NT2/D1 (cell line): ENCODE data around the gene BCL3.
"Not testable (repeated sequence)": the region's sequence is repeated elsewhere in the genome, so short reads cannot be mapped to it uniquely, and the experiment has no call there.

Source experiments
- DNase-seq: peaks from one replicate; pipeline ENCODE4 v3.0.0-alpha.2; 2011; ENCODE audit warnings: low read depth, low spot score
- H3K27me3 ChIP-seq: 2 replicates; pipeline ENCODE4 v1.6.0; 2011; ENCODE audit warnings: mild to moderate bottlenecking; ENCODE audit not compliant: insufficient read length, insufficient read depth
- H3K36me3 ChIP-seq: 2 replicates; pipeline ENCODE4 v1.6.1; 2011; ENCODE audit warnings: mild to moderate bottlenecking, low read length, mixed read lengths; ENCODE audit not compliant: insufficient read depth, insufficient read length
- H3K4me1 ChIP-seq: 2 replicates; pipeline ENCODE4 v1.5.1; 2011; ENCODE audit not compliant: insufficient read depth, insufficient read length
- H3K4me3 ChIP-seq: 2 replicates; pipeline ENCODE4 v1.5.1; 2011; ENCODE audit warnings: low read depth; ENCODE audit not compliant: insufficient read length
- H3K9ac ChIP-seq: 2 replicates; pipeline ENCODE4 v1.6.0; 2011; ENCODE audit warnings: low read depth; ENCODE audit not compliant: insufficient read length
- H3K9me3 ChIP-seq: 2 replicates; pipeline ENCODE4 v1.5.1; 2011; ENCODE audit warnings: mild to moderate bottlenecking, low read length; ENCODE audit not compliant: insufficient read depth
- SUZ12 ChIP-seq: IDR thresholded peaks from 2 replicates; pipeline ENCODE4 v1.6.1; 2011; ENCODE audit not compliant: insufficient read length, insufficient read depth; ENCODE audit errors: extremely low read depth
- YY1 ChIP-seq: IDR thresholded peaks from 2 replicates; pipeline ENCODE4 v1.6.1; 2011; ENCODE audit not compliant: insufficient read length, insufficient read depth
- ZNF274 ChIP-seq: IDR thresholded peaks from 2 replicates; pipeline ENCODE4 v1.6.1; 2011; ENCODE audit warnings: mild to moderate bottlenecking, low read depth, low read length

BCL3 gene

DNA sequence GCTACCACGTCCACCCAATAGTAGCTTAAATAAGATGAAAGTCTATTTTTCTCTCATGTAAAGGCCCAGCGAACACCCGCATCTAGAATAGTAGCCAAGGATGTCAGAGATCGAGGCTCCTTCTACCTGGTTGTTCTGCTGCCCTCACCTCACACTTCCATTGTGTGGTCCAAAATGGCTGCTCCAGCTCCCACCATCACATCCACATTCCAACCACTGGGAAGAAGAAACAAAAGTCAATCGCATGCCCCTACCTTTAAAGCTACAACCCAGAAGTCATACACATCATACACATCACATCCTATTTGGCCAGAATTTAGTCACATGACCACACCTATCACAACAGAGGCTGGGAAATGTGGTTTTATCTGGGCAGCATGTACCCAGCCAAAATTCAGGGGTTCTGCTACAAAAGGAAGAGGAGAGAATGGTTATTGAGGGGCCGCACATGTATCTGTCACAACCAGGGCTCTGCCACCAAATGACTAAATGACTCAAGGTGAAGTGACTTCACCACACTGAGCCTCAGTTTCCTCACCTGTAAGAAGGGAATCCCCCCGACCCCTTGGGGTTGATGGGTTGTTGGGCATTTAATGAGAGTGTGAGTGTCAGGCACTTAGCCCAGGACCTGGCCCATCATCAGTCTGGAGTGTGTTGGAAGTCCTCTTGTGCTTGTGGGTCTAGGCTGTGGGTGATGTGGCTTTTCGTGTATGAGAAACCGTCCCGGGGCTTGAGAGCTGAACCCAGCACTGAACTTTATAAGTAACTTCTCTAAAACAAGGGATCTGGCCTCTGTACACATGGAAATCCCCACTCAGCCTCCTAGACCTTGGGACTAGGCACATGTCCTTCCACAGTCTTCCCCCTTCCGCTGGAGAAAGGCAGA lies 19.0 kb downstream of the BCL3 start:
- no peak for DNase-seq
- Histone ChIP-seq H3K27me3 (no peaks in the 10 kb centered on the region), H3K9me3 (no peaks in the 10 kb centered on the region), H3K4me3 (no peak overlapping the region), H3K4me1 (no peaks in the 10 kb centered on the region), H3K9ac (no peak overlapping the region), H3K36me3 (no peaks in the 10 kb centered on the region)
- TF ChIP-seq YY1 (no peak), SUZ12 (no peak), ZNF274 (no peak)

DNA sequence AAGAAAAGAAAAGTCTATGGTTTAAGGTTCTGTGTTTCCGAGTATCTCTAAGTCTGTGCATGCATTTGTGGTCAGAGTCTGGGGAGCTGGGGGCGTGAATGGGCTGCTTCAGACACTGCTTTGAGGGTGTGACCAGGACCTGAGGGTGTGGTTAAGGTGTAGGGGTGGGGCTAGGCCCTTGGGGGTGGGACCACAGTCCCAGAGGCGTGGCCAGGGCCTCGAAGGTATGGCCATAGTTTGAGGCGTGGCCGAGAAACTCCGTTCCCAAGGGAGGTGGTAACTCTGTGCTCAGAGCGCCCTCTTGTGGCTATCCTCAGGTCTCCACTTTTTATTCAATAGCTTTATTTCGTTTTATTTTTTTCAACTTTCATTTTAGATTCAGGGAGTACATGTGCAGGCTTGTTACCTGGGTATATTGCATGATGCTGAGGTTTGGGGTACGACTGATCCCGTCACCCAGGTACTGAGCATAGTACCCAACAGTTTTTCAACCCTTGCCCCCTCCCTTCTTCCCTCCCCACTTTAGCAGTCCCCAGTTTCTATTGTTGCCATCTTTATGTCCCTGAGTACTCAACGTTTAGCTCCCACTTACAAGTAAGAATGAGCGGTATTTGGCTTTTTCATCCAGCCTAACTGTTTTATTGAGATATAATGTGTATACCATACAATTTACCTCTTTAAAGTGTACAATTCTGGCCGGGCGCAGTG lies 22.2 kb downstream of the BCL3 start:
- no peak overlapping the region for H3K9ac ChIP-seq
- H3K4me1 ChIP-seq: no peaks in the 10 kb centered on the region
- no peaks in the 10 kb centered on the region for H3K27me3 ChIP-seq

DNA sequence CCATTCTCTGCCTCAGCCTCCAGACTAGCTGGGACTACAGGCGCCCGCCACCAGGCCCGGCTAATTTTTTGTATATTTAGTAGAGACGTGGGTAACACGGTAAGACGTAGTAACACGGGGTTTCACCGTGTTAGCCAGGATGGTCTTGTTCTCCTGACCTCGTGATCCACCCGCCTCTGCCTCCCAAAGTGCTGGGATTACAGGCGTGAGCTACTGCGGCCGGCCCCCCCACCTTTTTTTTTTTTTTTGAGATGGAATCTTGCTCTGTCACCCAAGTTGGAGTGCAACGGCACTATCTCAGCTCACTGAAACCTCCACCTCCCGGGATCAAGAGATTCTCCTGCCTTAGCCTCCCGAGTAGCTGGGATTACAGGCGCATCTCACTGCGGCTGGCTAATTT lies 23.6 kb downstream of the BCL3 start:
- not testable (repeated sequence) for H3K9ac ChIP-seq, H3K4me1 ChIP-seq, H3K36me3 ChIP-seq, H3K27me3 ChIP-seq, H3K9me3 ChIP-seq, H3K4me3 ChIP-seq, DNase-seq

More for the DNA sequence above, 22.2 kb downstream of the BCL3 start:
- peak; percentile 91 for DNase-seq
- Histone ChIP-seq H3K4me3 (no peak overlapping the region), H3K9me3 (no peaks in the 10 kb centered on the region), H3K36me3 (no peaks in the 10 kb centered on the region)
- TF ChIP-seq YY1 (no peak), SUZ12 (no peak), ZNF274 (no peak)

- Histone ChIP-seq H3K4me1 (no peaks in the 10 kb centered on the region), H3K36me3 (no peaks in the 10 kb centered on the region), H3K9ac (no peak overlapping the region), H3K27me3 (no peaks in the 10 kb centered on the region), H3K4me3 (no peak overlapping the region), H3K9me3 (no peaks in the 10 kb centered on the region)
- TF ChIP-seq SUZ12: no peak
- no peak for TF ChIP-seq ZNF274
- no peak for TF ChIP-seq YY1
- DNase-seq: no peak
These were observed 24.5 kb downstream of the BCL3 start for GRCh38 chr19:44772959-44773358.

- H3K4me3 ChIP-seq: no peak overlapping the region
- H3K36me3 ChIP-seq: no peaks in the 10 kb centered on the region
- H3K9me3 ChIP-seq: no peaks in the 10 kb centered on the region
- no peak for TF ChIP-seq YY1
- TF ChIP-seq SUZ12: no peak
- no peak for TF ChIP-seq ZNF274
- no peak for DNase-seq
- H3K4me1 ChIP-seq: no peaks in the 10 kb centered on the region
- H3K27me3 ChIP-seq: no peaks in the 10 kb centered on the region
- no peak overlapping the region for H3K9ac ChIP-seq
These were observed 27.2 kb downstream of the BCL3 start for GRCh38 chr19:44775676-44776240.

DNA sequence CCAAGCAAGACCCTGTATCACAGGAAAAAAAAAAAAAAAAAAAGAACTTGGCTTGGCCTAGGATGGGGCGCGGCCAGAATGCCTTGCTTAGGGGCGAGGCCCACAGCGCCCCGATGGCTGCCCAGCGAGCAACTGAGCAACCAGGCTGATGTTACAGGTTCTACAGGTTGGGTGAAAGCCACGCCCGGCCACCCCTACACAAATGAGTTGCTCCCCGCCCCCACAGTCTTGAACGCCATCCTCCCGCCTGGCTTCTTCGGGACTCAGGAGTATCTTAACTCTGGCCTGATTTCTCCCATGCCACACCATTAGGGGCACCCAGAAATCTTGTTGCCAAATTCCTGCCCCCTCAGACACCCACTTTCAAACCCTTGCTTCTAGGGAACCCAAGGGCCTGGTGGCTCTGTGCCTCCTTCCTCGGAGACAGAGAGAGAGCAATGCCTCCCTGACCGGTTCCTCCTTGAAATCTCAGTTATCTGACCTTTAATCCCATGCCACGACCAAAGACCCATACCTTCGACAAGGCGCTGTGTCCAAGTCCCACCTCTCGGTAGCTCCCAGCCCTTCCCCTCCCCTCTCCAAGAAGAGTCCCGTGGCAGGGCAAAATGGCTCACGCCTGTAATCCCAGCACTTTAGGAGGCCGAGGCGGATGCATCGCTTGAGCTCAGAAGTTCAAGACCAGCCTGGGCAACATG lies 28.0 kb downstream of the BCL3 start:
- no peaks in the 10 kb centered on the region for H3K36me3 ChIP-seq
- no peak for TF ChIP-seq ZNF274
- TF ChIP-seq YY1: no peak
- H3K9ac ChIP-seq: no peak overlapping the region
- no peaks in the 10 kb centered on the region for H3K9me3 ChIP-seq
- no peaks in the 10 kb centered on the region for H3K4me1 ChIP-seq
- H3K27me3 ChIP-seq: no peaks in the 10 kb centered on the region
- H3K4me3 ChIP-seq: no peak overlapping the region
- no peak for DNase-seq

- Histone ChIP-seq H3K27me3 (no peaks in the 10 kb centered on the region), H3K4me1 (no peaks in the 10 kb centered on the region), H3K4me3 (peak within 1 kb of the TSS; percentile 47), H3K9ac (peak within 1 kb of the TSS; percentile 67), H3K36me3 (no peaks in the 10 kb centered on the region), H3K9me3 (no peaks in the 10 kb centered on the region)
- no peak for TF ChIP-seq SUZ12
- TF ChIP-seq ZNF274: no peak
- no peak for TF ChIP-seq YY1
- DNase-seq: peak; percentile 47
These were observed 29.3 kb downstream of the BCL3 start, which contains the start of gene CBLC for GRCh38 chr19:44777715-44778347. CBLC (plus strand) TSS chr19:44777890; CDS start chr19:44777932, 42 bp downstream.
